SK-N-MC (cell line): Measurements from ENCODE around the gene DLG1.

ENCODE experiments used
- DNase-seq: peaks from one replicate; pipeline ENCODE4 v3.0.0-alpha.2; 2011; ENCODE audit warnings: low read depth, low spot score
- H3K27ac ChIP-seq: fragments of 200-600 bp; sonication (generic); 2 replicates; pipeline ENCODE4 v1.5.1; 2016; ENCODE audit warnings: mixed run types
- H3K36me3 ChIP-seq: fragments of 200-600 bp; sonication (generic); 2 replicates; pipeline ENCODE4 v1.6.1; 2017; ENCODE audit warnings: antibody characterized with exemption, low read length, mixed read lengths; ENCODE audit not compliant: insufficient read depth
- H3K4me3 ChIP-seq: fragments of 200-600 bp; sonication (generic); 2 replicates; pipeline ENCODE4 v1.5.1; 2016
- H3K9ac ChIP-seq: fragments of 200-600 bp; sonication (generic); 2 replicates; pipeline ENCODE4 v1.8.0; 2017; ENCODE audit warnings: mixed run types, mixed read lengths; ENCODE audit not compliant: insufficient read length
- H3K9me3 ChIP-seq: fragments of 200-600 bp; sonication (generic); 2 replicates; pipeline ENCODE4 v1.6.1; 2017; ENCODE audit warnings: low read depth, mild to moderate bottlenecking, antibody characterized with exemption, low read length, moderate library complexity, mixed read lengths
- EZH2 ChIP-seq: fragments of 200-600 bp; sonication (generic); IDR thresholded peaks from one replicate; pipeline ENCODE4 v1.6.1; 2017; ENCODE audit warnings: antibody characterized with exemption
- FOXP2 ChIP-seq: optimal IDR thresholded peaks from 2 replicates; pipeline ENCODE3; 2011; ENCODE audit warnings: mild to moderate bottlenecking, moderate library complexity; ENCODE audit not compliant: insufficient read depth; ENCODE audit errors: extremely low read length, control extremely low read depth
- POLR2AphosphoS5 ChIP-seq: IDR thresholded peaks from 2 replicates; pipeline ENCODE4 v1.6.1; 2012; ENCODE audit warnings: mild to moderate bottlenecking, low read depth, low read length, borderline replicate concordance

DLG1 gene

DNA sequence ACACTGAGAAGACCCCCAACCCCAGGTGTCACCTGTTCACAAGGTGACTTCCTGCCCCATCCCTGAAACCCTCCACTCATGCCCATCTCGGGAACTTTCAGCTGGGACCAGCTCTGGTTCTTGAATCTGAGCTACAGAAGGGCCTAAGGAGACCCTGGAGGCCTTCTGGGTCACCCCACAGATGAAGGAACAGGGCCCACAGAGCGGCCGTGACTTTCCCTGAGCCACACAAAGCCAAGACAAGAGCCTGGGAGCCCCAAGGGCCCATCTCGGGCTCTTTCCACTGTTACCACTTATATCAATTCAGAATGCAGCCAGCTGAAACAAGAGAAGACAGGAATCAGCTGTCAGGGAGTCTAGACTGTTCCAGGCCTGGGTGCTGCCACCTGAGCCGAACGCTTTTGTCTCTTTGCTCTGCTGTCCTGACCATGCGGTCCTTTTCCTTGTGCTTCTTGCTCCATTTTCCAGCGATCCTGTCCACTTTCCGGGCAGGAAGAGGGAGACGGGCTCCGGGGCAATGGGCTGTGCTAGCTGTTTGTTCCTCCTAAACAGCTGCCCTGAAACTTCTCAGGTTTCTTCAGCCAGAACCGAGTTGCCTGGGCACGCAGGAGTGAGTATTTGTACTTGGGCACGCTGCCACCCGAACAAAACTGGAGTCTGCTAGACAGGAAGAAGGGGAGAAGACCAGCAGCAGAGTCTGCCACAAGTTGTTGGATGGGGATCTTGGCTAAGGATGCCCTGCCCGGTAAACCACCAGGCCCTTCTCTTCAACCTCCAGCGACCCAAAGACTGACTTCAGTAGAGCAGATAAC, 301.8 kb downstream of the DLG1 start:
- H3K36me3 ChIP-seq = no peaks in the 10 kb centered on the region
- H3K9me3 ChIP-seq = no peaks in the 10 kb centered on the region
- no peak for TF ChIP-seq EZH2
- no peak for TF ChIP-seq FOXP2
- no peak for TF ChIP-seq POLR2AphosphoS5
- H3K27ac ChIP-seq = no peak overlapping the region
- no peak overlapping the region for H3K9ac ChIP-seq
- DNase-seq = no peak
- H3K4me3 ChIP-seq = no peak overlapping the region

DNA sequence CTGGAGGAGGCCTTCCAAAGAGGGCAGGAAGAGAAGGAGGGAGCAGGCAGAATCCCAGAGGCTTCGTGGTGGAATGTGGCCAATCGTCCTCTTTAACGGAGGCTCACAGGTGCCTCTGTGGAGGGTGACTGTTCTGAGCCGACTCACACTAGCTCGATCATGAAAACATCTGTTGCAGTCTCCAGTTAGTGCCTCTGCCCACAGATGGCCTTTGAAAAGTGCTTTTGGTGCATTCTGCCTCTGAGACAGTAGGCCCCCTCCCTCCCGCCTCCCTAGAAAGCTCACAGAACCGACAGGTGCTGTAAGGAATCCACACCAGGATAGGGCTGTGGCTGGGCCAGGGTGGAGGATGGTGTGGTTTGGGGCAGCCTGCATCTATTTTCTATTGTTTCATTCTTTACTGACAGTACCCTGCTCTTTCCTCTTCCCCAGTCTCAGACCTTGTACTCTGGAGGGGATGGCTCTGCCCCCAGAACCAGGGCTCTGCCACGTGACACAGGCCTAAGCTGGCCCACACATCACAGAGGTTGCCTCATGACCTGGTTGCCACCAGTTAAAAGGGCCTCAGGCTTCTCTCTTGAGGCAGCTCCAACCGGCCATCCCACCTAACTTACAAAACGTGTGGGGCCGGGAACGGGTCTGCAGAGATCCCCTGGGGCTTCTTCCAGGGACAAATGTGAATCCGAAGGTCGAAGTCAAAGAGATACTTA, 302.6 kb downstream of the DLG1 start:
- Histone ChIP-seq H3K36me3 (no peaks in the 10 kb centered on the region), H3K9ac (no peak overlapping the region), H3K27ac (no peak overlapping the region), H3K9me3 (no peaks in the 10 kb centered on the region), H3K4me3 (no peak overlapping the region)
- TF ChIP-seq EZH2 = no peak
- DNase-seq = no peak

GRCh38 chr3:196995027-196995426, 303.4 kb downstream of the DLG1 start:
- Histone ChIP-seq H3K27ac (no peak overlapping the region), H3K4me3 (no peak overlapping the region), H3K9ac (no peak overlapping the region), H3K9me3 (no peaks in the 10 kb centered on the region), H3K36me3 (no peaks in the 10 kb centered on the region)
- no peak for TF ChIP-seq POLR2AphosphoS5
- no peak for TF ChIP-seq EZH2
- no peak for TF ChIP-seq FOXP2
- DNase-seq = no peak

DNA sequence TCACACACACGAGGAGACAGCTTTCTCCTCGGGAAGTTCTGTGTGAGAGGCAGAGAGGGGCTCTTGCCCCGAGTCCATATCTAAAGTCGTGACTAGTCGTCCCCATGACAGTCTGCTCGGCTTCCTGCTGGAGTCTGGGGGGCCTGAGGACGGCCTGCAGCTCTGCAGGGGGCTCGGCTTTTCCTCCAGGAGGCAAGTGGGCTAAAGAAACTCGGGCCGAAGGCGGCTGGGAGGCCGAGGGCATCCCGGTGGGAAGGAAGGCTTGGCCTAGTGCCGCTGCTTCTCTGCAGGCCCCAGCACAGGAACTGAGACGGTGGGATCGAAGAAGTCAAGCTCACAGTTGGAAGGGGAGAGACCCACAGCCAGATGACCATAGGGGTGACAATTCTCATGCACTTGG, 304.4 kb downstream of the DLG1 start:
- Histone ChIP-seq H3K9ac (no peak overlapping the region), H3K4me3 (no peak overlapping the region), H3K9me3 (no peaks in the 10 kb centered on the region), H3K27ac (no peak overlapping the region), H3K36me3 (no peaks in the 10 kb centered on the region)
- no peak for DNase-seq
- TF ChIP-seq EZH2 (no peak), POLR2AphosphoS5 (no peak), FOXP2 (no peak)
